ENCODE data around the gene VPS13A.
"Not testable (repeated sequence)": the region's sequence is repeated elsewhere in the genome, so short reads cannot be mapped to it uniquely, and the experiment has no call there.

Gene VPS13A

DNA sequence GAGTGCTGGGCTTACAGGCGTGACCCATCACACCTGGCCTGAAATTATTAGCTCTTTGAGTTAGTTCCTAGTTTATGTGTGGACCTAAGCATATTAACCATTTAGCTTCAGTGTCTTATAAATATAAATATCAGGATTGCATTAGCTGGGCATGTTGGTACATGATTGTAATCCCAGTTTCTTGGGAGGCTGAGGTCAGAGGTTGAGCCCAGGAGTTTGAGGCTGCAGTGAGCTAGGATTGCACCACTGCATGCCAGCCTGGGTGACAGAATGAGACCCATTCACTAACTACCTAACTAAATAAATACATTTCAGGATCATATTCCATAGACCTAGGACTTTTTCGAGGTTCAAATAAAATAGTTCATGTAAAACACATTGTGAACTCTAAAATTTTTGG, 129.8 kb downstream of the VPS13A start:
- DNase-seq = no peak

- no peak for DNase-seq
Observed at GRCh38 chr9:77316058-77316457, 138.7 kb downstream of the VPS13A start.

- no peak for DNase-seq
Observed at GRCh38 chr9:77325058-77325457, 147.7 kb downstream of the VPS13A start.

GRCh38 chr9:77328102-77328501, 150.8 kb downstream of the VPS13A start:
- no peak for DNase-seq

- no peak for DNase-seq
Observed at GRCh38 chr9:77370064-77370463, 192.7 kb downstream of the VPS13A start.

- peak; percentile 52 for DNase-seq
Observed at GRCh38 chr9:77374266-77374665, 196.9 kb downstream of the VPS13A start.

DNA sequence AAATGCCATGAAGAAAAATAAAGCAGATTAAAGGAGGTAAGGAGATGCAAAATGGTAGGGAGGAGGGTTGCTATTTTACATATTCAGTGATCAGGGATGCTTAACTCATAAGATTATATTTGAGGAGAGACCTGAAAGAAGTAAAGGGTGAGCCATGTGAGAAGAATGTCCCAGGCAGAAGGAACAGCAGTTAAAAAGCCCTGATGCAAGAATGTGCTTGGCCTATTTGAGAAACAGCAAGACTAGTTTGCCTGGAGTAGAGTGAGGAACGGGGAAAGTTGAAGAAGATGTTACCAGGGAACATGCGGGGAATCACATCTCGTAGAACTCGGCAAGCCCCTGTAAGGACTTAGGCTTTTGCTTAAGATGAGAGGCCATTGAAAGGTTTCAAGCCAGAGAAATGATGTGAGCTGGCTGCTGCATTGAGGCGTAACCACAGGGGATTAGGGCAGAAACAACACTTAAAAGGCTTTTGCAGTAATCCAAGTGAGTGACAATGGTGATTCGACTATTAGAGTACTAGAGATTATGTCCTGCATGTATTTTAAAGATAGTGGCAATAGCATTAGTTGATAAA, 198.7 kb downstream of the VPS13A start:
- peak; percentile 16 for DNase-seq

- DNase-seq = peak; percentile 71
Observed at GRCh38 chr9:77384406-77384805, 207.1 kb downstream of the VPS13A start.

DNA sequence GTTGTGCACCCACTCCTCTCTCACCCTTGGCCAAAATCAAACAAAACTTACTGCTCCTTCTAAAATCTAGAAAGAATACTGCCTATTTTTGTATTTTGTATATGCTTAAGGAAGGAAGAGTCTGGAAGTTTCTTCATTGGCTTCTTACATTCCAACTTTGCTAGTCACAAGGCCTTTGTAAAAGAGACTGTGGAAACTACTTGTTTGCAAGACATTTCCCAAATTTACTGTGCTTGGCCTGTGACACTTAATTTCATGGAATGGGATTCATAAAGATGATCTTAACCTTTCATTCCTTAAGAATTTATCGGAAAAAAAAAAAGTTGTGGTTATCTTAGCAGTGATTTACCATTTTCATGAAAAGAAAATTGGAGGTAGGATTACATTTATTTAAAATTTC, 208.9 kb downstream of the VPS13A start:
- DNase-seq = peak; percentile 48

GRCh38 chr9:77391834-77392233, 214.5 kb downstream of the VPS13A start:
- no peak for DNase-seq

DNA sequence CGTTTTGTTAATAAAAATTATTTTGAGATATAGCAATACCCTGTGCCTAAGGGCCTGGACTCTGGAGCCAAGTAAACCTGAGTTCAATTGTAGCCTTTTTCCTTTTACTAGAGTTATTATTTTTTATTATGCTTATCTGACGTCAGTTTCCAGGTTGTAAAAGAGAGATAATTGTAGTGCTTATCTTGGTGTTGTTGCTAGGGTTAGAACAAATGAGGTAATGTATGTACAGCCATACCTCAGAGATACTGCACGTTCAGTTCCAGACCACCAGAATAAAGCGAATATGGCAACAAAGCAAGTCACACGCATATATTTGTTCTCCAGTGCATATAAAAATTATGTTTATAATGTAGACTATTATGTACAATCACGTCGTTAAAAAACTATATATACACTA, 215.0 kb downstream of the VPS13A start:
- no peak for DNase-seq

DNA sequence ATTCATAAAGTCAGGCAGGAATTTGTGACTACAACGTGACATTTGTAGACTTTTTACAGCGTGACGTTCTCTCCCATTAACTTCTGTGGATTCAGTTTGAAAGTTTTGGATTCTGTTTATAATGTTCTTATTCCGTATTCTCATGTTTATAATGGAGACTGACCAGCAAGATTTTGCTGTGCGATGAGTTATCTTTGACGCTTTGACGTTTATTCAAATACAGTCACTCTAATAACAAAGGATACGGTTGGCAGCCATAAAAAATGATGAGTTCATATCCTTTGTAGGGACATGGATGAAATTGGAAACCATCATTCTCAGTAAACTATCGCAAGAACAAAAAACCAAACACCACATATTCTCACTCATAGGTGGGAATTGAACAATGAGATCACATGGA, 221.2 kb downstream of the VPS13A start:
- DNase-seq = not testable (repeated sequence)

GRCh38 chr9:77399964-77400363, 222.6 kb downstream of the VPS13A start:
- DNase-seq = no peak

GRCh38 chr9:77402286-77402685, 225.0 kb downstream of the VPS13A start:
- no peak for DNase-seq

- DNase-seq = no peak
Observed at GRCh38 chr9:77403239-77403638, 225.9 kb downstream of the VPS13A start.

DNA sequence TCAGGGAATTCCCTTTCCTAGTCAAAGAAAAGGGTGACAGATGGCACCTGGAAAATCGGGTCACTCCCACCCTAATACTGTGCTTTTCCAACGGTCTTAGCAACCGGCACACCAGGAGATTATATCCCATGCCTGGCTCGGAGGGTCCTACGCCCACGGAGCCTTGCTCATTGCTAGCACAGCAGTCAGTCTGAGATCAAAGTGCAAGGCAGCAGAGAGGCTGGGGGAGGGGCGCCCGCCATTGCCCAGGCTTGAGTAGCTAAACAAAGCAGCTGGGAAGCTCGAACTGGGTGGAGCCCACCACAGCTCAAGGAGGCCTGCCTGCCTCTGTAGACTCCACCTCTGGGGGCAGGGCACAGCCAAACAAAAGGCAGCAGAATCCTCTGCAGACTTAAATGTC, 231.2 kb downstream of the VPS13A start:
- DNase-seq = not testable (repeated sequence)

- peak; percentile 84 for DNase-seq
Observed at GRCh38 chr9:77417566-77417965, 240.2 kb downstream of the VPS13A start.

- no peak for DNase-seq
Observed at GRCh38 chr9:77418226-77418625, 240.9 kb downstream of the VPS13A start.

- no peak for DNase-seq
Observed at GRCh38 chr9:77420641-77421040, 243.3 kb downstream of the VPS13A start.

DNA sequence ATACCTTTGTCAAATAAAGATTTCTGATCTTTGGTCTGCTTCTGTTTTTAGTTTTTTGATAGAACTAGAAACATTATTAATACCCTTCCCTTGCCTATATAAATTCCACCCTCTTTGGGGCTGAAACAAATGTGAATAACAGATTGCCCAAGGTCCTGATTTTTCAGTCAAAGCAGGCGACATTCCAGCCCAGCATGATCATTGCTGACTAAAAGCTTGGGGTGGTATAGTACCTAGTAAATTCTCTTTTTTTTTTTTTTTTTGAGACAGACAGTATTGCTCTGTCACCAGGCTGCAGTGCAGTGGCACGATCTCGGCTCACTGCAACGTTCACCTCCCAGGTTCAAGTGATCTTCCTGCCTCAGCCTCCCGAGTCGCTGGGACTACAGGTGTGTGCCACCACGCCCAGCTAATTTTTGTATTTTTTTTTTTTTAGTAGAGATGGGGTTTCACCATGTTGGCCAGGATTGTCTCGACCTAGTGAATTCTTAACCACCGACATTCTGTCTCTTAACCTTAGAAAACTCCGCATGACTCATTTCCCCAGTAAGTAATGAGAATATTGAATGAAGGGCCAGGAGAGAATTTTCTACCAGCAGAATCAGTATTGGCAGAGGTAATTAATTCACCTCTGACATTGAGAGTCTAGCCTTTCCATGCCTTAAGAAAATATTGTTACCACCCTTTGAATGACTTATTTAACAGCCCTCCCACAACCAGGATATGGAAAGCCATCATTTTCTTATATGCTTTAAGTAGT, 244.4 kb downstream of the VPS13A start:
- peak; percentile 45 for DNase-seq

- no peak for DNase-seq
Observed at GRCh38 chr9:77422969-77423368, 245.6 kb downstream of the VPS13A start.

- DNase-seq = no peak
Observed at GRCh38 chr9:77423841-77424240, 246.5 kb downstream of the VPS13A start.

- peak; percentile 49 for DNase-seq
Observed at GRCh38 chr9:77424993-77425392, 247.7 kb downstream of the VPS13A start.

- no peak for DNase-seq
Observed at GRCh38 chr9:77426712-77427111, 249.4 kb downstream of the VPS13A start.
